IMR-90 (cell line): ENCODE measurements around the gene CTDSP1.

Source experiments
- BHLHE40 ChIP-seq: fragments of 150-350 bp; IDR thresholded peaks from 2 replicates; pipeline ENCODE4 v1.6.1; 2016; ENCODE audit warnings: mild to moderate bottlenecking, low read depth, low read length
- CEBPB ChIP-seq: IDR thresholded peaks from 2 replicates; pipeline ENCODE4 v1.6.1; 2012; ENCODE audit warnings: low read depth, low read length, improper control_type of control experiment
- CHD1 ChIP-seq: IDR thresholded peaks from 2 replicates; pipeline ENCODE4 v1.6.1; 2012; ENCODE audit warnings: low read depth, low read length, improper control_type of control experiment
- MAFK ChIP-seq: IDR thresholded peaks from 2 replicates; pipeline ENCODE4 v1.6.1; 2012; ENCODE audit warnings: low read depth, low read length, improper control_type of control experiment
- POLR2A ChIP-seq: IDR thresholded peaks from 2 replicates; pipeline ENCODE4 v1.6.1; 2012; ENCODE audit warnings: mild to moderate bottlenecking, low read depth, low read length
- RAD21 ChIP-seq: IDR thresholded peaks from 2 replicates; pipeline ENCODE4 v1.6.1; 2012; ENCODE audit warnings: low read length, improper control_type of control experiment
- RCOR1 ChIP-seq: IDR thresholded peaks from 2 replicates; pipeline ENCODE4 v1.6.1; 2012; ENCODE audit warnings: mild to moderate bottlenecking, low read length, improper control_type of control experiment; ENCODE audit not compliant: insufficient replicate concordance
- SMC3 ChIP-seq: fragments of 150-350 bp; IDR thresholded peaks from 2 replicates; pipeline ENCODE4 v1.6.1; 2016; ENCODE audit warnings: low read depth, mild to moderate bottlenecking, antibody characterized with exemption, low read length, moderate library complexity
- TF ChIP-seq, protein P1 (sequence below): conservative IDR thresholded peaks from 2 replicates; pipeline ENCODE4 v1.5.1; 2012; ENCODE audit warnings: mild to moderate bottlenecking, low read depth, low read length, improper control_type of control experiment

GRCh38 chr2:218432676-218433365 is 33.2 kb downstream of the CTDSP1 start:
- TF ChIP-seq POLR2A (no peak), MAFK (no peak), CHD1 (no peak), SMC3 (no peak), RCOR1 (no peak), RAD21 (no peak), BHLHE40 (no peak), CEBPB (no peak)
- TF ChIP-seq, protein P1, sequence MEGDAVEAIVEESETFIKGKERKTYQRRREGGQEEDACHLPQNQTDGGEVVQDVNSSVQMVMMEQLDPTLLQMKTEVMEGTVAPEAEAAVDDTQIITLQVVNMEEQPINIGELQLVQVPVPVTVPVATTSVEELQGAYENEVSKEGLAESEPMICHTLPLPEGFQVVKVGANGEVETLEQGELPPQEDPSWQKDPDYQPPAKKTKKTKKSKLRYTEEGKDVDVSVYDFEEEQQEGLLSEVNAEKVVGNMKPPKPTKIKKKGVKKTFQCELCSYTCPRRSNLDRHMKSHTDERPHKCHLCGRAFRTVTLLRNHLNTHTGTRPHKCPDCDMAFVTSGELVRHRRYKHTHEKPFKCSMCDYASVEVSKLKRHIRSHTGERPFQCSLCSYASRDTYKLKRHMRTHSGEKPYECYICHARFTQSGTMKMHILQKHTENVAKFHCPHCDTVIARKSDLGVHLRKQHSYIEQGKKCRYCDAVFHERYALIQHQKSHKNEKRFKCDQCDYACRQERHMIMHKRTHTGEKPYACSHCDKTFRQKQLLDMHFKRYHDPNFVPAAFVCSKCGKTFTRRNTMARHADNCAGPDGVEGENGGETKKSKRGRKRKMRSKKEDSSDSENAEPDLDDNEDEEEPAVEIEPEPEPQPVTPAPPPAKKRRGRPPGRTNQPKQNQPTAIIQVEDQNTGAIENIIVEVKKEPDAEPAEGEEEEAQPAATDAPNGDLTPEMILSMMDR = no peak
